Brain microvascular endothelial cell (primary cell): ENCODE results near the gene FAM156B.
"Not testable (repeated sequence)": the region's sequence is repeated elsewhere in the genome, so short reads cannot be mapped to it uniquely, and the experiment has no call there.

Source experiments
- DNase-seq: peaks from one replicate; pipeline ENCODE4 v3.0.0-alpha.2; 2020
- H3K27ac ChIP-seq: fragments of 250-450 bp; sonication (Bioruptor Pico); 2 replicates; pipeline ENCODE4 v1.5.1; 2020; ENCODE audit warnings: mild to moderate bottlenecking, moderate library complexity
- H3K27me3 ChIP-seq: fragments of 250-450 bp; sonication (Bioruptor Pico); replicated peaks from 2 replicates; pipeline ENCODE4 v1.5.1; 2020; ENCODE audit warnings: mild to moderate bottlenecking
- H3K36me3 ChIP-seq: fragments of 250-450 bp; sonication (Bioruptor Pico); replicated peaks from 2 replicates; pipeline ENCODE4 v1.5.1; 2020; ENCODE audit warnings: mild to moderate bottlenecking
- H3K4me3 ChIP-seq: 2 replicates; pipeline ENCODE4 v1.5.1; 2011; ENCODE audit warnings: low read depth, mild to moderate bottlenecking, control low read depth, low read length, moderate library complexity
- in situ Hi-C: cut with HindIII; loops from 2 replicates; pipeline ENCODE4 v1.10.0; 2017; ENCODE audit warnings: low sequenced_read_pairs, low pct_ligation_motif_present
- TF ChIP-seq, protein P1 (sequence below): IDR thresholded peaks from 2 replicates; pipeline ENCODE4 v1.5.1; 2011; ENCODE audit warnings: low read depth, mild to moderate bottlenecking, moderate library complexity, low read length, control low read depth, inconsistent platforms; ENCODE audit errors: missing control alignments

FAM156B gene

DNA sequence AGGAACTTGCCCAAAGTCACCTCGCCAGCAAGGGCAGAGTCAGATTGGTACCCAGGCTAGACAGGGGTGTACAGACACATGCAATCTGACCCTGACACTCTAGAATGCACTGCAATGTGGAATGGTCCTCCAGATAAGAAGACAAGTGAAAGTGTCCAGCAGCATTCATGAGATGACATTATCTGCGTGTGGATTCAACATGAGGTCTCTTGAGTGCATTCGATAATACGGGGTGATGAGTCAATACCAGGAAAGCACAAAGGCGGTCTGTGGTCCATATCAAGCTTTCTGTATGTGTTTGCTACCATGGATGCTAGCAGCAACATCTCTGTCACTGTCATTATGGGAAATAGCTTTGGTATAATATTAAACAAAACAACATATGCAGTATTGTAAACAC, 22.5 kb upstream of the FAM156B start:
- TF ChIP-seq, protein P1, sequence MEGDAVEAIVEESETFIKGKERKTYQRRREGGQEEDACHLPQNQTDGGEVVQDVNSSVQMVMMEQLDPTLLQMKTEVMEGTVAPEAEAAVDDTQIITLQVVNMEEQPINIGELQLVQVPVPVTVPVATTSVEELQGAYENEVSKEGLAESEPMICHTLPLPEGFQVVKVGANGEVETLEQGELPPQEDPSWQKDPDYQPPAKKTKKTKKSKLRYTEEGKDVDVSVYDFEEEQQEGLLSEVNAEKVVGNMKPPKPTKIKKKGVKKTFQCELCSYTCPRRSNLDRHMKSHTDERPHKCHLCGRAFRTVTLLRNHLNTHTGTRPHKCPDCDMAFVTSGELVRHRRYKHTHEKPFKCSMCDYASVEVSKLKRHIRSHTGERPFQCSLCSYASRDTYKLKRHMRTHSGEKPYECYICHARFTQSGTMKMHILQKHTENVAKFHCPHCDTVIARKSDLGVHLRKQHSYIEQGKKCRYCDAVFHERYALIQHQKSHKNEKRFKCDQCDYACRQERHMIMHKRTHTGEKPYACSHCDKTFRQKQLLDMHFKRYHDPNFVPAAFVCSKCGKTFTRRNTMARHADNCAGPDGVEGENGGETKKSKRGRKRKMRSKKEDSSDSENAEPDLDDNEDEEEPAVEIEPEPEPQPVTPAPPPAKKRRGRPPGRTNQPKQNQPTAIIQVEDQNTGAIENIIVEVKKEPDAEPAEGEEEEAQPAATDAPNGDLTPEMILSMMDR: no peak

DNA sequence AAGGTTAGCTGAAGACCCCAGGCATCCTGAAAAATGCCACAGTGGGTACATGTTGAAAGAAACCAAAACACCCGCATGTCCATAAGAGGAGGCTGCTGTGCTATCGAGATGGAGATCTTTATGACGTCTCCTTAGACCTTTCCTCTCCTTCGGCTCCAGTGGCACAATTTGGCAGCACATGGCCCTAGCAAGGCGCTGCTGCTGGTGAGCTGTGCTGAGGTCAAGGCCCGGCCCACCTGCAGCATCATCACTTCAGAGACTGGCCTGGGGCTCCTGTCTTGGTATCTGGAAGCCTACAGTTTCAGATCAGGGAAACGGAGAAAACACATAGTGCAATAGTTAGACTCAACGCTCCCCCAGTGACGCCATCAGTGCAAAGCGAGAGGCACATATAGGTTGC, 21.7 kb upstream of the FAM156B start:
- H3K4me3 ChIP-seq, H3K27me3 ChIP-seq, H3K36me3 ChIP-seq, H3K27ac ChIP-seq, DNase-seq, in situ Hi-C loops: not testable (repeated sequence)

More for the DNA sequence above, 22.5 kb upstream of the FAM156B start:
- DNase-seq: no peak
- in situ Hi-C loops: no loop called here
- Histone ChIP-seq H3K27ac (no peak overlapping the region), H3K4me3 (no peak overlapping the region), H3K36me3 (no peaks in the 10 kb centered on the region), H3K27me3 (no peaks in the 10 kb centered on the region)

DNA sequence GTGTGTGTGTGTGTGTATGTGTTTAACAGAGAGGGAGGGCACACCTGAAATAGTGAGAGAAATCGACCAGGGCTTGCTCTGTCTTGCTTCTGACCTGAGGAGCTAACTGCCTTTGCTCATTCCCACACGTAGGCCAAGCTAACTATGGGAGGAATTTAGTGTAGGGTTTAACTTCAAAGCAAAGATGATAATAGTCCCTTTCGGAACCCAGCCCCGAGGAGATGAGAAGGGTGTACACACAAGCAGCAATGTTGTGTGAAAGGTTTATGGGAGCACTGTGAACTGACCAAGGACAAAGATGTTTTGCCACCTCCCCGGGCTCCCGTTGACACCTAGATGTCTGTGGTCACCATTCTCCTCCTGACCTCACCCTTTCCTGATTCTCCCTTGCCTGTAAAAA, 20.7 kb upstream of the FAM156B start:
- H3K36me3 ChIP-seq, in situ Hi-C loops, DNase-seq, H3K27ac ChIP-seq, H3K27me3 ChIP-seq, H3K4me3 ChIP-seq: not testable (repeated sequence)

DNA sequence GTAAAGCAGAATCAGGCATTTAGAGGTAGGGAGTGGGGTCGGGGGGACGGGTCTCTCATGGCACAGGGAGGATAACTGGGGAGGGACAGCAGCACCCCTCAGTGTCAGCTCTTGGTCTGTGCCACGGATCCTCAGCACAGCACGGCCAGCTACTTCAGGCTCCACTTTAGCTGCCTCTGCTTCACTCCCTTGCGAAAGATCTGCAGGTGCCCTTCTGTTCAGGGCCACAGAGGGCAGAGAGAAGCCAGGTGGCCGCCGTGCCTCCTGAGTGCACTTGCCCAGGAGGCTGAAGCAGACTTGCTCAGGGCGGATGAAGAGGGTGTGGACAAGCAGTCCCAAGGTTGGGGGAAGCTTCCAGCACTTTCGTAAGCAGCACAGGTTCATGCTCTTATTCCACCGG, 9.7 kb upstream of the FAM156B start:
- H3K4me3 ChIP-seq, H3K36me3 ChIP-seq, H3K27me3 ChIP-seq, DNase-seq, in situ Hi-C loops, H3K27ac ChIP-seq: not testable (repeated sequence)

DNA sequence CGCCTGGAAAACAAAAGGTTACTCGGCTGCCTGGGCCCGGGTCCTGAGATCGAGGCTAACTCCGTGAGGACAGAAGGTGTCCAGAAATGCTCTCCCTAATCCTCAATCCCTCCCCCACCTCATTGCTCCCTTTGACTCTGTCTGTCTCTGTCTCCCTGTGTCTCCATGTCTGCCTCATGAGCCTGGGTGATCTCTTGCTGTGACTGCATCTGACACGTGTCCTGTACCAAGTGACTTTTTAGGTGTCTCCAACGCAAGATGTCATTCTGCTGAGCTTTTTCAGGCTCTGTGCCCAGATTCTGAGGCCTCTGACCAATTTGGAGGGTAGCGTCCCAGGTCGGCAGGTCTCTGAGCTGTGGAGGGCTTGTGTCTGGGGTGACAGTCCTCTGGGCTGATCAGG, 9.0 kb upstream of the FAM156B start:
- H3K4me3 ChIP-seq, in situ Hi-C loops, H3K36me3 ChIP-seq, H3K27me3 ChIP-seq, DNase-seq, H3K27ac ChIP-seq: not testable (repeated sequence)

DNA sequence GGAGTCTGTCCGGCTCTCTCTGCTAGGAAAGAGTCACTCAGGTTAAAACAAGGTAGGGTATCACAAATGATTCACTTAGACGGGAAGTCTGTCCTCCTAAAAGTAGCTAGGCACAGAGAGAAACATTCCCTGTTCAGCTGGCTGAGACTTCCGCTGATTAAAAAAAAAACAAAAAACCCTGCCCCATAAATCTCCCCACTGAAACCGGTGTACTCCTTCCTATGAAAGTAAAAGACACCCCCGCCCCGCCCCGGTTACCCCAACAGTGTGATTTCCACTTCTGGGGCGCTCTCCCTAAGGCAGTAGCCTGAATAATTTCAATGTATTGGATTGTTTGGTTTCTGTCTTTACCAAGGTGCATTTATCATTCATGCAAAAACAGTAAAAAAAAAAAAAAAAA, 692 bp upstream of the FAM156B start:
- in situ Hi-C loops, H3K27ac ChIP-seq, H3K36me3 ChIP-seq, H3K4me3 ChIP-seq, DNase-seq, H3K27me3 ChIP-seq: not testable (repeated sequence)

DNA sequence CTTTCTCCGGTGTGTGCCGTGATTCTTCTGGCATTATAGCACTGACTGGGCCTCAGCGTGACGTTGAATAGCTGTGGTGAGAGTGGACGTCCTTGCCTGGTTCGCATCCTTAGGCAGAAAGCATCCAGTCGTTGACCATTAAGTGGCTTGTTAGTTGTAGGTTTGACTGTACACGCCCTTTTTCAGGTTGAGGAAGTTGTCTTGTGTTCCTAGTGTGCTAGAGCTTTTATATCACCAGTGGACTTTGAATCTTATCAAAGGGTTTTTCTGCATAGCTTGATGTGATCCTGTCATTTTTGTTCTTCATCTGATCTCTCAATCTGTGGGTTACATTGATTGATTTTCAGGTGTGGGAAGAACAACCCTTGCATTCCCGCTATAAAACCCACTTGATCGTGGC, 8.4 kb downstream of the FAM156B start:
- H3K36me3 ChIP-seq, H3K4me3 ChIP-seq, H3K27me3 ChIP-seq, H3K27ac ChIP-seq, in situ Hi-C loops, DNase-seq: not testable (repeated sequence)

DNA sequence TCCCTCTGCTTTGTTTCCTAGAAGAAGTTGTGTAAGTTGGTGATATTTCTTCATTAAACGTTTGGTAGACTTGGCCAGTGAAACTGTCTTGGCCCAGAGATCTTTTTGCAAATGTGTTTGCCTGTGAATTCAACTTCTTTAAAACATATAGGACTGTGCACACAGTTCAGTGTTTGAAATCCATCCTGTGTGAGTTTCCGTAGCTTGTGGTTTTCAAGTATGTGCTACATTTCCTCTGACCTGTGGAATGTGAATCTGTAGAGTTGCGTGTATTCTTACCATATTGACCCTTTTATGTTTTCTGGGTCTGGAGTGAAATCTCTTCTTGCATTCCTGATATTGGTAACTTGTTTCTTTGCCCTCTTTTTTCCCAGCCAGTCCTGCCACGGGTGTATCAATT, 8.9 kb downstream of the FAM156B start:
- H3K27ac ChIP-seq, H3K27me3 ChIP-seq, H3K36me3 ChIP-seq, H3K4me3 ChIP-seq, DNase-seq, in situ Hi-C loops: not testable (repeated sequence)

DNA sequence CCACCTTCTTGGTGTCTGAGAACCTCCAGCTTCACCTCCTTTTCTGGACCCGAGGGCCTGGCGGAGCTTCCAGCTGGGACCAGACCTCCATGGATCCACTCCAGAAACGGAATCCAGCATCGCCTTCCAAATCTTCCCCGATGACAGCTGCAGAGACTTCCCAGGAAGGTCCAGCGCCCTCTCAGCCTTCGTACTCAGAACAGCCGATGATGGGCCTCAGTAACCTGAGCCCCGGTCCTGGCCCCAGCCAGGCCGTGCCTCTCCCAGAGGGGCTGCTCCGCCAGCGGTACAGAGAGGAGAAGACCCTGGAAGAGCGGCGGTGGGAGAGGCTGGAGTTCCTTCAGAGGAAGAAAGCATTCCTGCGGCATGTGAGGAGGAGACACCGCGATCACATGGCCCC, 10.0 kb downstream of the FAM156B start:
- DNase-seq, H3K36me3 ChIP-seq, H3K27me3 ChIP-seq, in situ Hi-C loops, H3K27ac ChIP-seq, H3K4me3 ChIP-seq: not testable (repeated sequence)

DNA sequence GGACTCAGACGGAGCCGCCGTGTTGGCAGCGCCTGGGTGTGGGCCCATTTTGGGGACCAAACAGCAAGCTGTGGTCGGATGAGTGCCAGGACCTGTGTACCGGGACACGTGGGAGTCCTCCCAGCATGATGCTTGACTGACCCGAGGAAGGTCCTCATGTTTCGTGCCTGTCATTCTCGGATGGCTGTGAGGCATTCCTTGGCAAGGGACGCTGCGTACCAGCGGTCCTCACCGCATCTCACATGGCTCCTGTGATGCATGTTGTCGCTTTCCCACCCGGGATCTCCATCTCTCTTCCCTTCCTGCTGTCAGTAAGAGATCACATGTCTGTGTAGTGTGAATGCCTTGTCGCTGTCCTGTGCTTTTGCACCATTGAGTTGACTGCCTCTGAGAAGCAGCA, 10.8 kb downstream of the FAM156B start:
- H3K27me3 ChIP-seq, in situ Hi-C loops, H3K27ac ChIP-seq, H3K36me3 ChIP-seq, H3K4me3 ChIP-seq, DNase-seq: not testable (repeated sequence)

DNA sequence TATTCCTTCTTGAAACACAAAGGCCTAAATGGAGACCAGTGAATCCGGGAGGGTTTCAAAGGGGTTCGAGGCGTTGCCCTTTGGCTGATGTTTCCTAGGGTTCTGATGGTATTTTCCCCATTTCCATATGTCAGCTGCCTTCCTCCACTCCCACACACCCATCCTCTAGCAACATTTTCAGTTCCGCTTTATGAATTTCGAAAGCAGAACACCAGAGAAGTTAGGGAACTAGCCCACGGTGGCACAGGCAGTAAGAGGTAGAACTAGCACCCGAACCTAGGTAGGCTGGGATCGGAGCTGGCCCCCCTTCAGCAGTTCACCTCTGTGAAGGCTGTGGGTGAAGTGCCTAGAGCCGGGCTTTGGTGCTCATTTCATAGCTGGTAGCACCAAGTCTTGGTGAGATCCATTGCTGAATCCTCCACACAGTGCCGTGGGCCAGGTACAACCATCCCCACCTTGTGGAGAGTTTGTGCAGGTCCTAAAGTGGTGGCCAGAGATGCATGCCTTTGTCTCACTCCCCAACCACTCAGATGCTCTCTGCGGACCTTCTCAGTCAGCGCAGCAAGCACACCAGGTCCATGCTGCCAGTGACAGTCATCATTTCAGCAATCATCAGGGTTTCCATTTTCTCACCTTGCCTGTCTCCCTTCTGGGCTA, 12.3 kb downstream of the FAM156B start:
- DNase-seq, H3K36me3 ChIP-seq, H3K27ac ChIP-seq, in situ Hi-C loops, H3K4me3 ChIP-seq, H3K27me3 ChIP-seq: not testable (repeated sequence)

DNA sequence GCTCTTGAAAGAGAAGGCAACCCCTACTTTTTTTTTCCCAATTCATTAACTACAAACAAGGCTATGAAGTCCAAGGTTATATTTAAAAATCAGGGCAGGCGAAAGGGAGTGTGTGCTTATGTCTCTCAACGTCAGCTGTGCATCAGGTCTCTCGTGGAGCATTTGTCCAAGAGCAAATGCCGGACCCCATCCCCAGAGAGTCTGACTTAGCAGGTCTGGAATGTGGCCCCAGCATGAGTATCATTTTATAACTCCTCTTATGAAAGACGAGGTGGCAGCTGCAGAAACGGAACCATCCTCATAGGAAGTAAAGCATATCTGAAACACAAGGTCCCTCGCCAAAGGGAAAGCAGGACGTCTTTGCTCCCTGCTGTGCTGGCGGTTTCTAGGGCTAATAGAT, 16.6 kb downstream of the FAM156B start:
- in situ Hi-C loops, H3K4me3 ChIP-seq, DNase-seq, H3K27me3 ChIP-seq, H3K36me3 ChIP-seq, H3K27ac ChIP-seq: not testable (repeated sequence)

DNA sequence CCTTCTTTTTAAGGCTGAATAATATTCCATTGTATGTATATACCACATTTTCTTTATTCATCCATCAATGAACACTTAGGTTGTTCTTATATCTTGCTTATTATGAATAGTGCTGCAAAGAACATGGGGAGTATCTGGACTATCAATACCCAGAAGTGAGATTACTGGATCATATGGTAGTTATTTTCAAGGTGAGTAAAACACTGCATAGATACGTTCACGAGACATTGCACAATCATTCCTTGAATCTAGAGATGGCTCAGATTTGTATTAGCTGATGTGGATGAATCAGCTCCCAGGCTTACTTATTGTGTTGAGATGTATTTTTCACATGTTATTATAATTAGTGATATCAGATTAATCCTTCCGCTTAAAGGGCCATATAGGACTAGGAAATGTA, 17.6 kb downstream of the FAM156B start:
- H3K36me3 ChIP-seq, H3K4me3 ChIP-seq, H3K27me3 ChIP-seq, DNase-seq, in situ Hi-C loops, H3K27ac ChIP-seq: not testable (repeated sequence)
